Activated T-helper 1 cell treated with Interleukin-2 at 50 U/mL for 16 hours (primary cell): ENCODE measurements around the gene CCSER2.
"Not testable (repeated sequence)": the region's sequence is repeated elsewhere in the genome, so short reads cannot be mapped to it uniquely, and the experiment has no call there.

Source experiments
- DNase-seq: peaks from one replicate; pipeline ENCODE4 v3.0.0-alpha.2; 2020; ENCODE audit warnings: low read depth

The CCSER2 gene

GRCh38 chr10:84452003-84452402 is 123.6 kb downstream of the CCSER2 start:
- DNase-seq = no peak

GRCh38 chr10:84453303-84453702 is 124.9 kb downstream of the CCSER2 start:
- no peak for DNase-seq

GRCh38 chr10:84456126-84456525 is 127.7 kb downstream of the CCSER2 start:
- DNase-seq = no peak

- DNase-seq = no peak
Observed at GRCh38 chr10:84460520-84460919, 132.1 kb downstream of the CCSER2 start.

- DNase-seq = no peak
Observed at GRCh38 chr10:84469470-84469869, 141.1 kb downstream of the CCSER2 start.

GRCh38 chr10:84473136-84473535 is 144.7 kb downstream of the CCSER2 start:
- no peak for DNase-seq

GRCh38 chr10:84477398-84478128 is 149.2 kb downstream of the CCSER2 start:
- DNase-seq = no peak

- DNase-seq = no peak
Observed at GRCh38 chr10:84478151-84478550, 149.8 kb downstream of the CCSER2 start.

- no peak for DNase-seq
Observed at GRCh38 chr10:84478679-84479078, 150.3 kb downstream of the CCSER2 start.

GRCh38 chr10:84484541-84484940 is 156.2 kb downstream of the CCSER2 start:
- DNase-seq = no peak

- DNase-seq = no peak
Observed at GRCh38 chr10:84493361-84493760, 165.0 kb downstream of the CCSER2 start.

- no peak for DNase-seq
Observed at GRCh38 chr10:84493951-84494848, 165.8 kb downstream of the CCSER2 start.

- DNase-seq = no peak
Observed at GRCh38 chr10:84494849-84495180, 166.4 kb downstream of the CCSER2 start.

- no peak for DNase-seq
Observed at GRCh38 chr10:84497978-84498377, 169.6 kb downstream of the CCSER2 start.

GRCh38 chr10:84499039-84499438 is 170.7 kb downstream of the CCSER2 start:
- DNase-seq = not testable (repeated sequence)

GRCh38 chr10:84499846-84500245 is 171.5 kb downstream of the CCSER2 start:
- no peak for DNase-seq

GRCh38 chr10:84510121-84510520 is 181.7 kb downstream of the CCSER2 start:
- DNase-seq = no peak

GRCh38 chr10:84511106-84511505 is 182.7 kb downstream of the CCSER2 start:
- DNase-seq = no peak

GRCh38 chr10:84511709-84512285 is 183.4 kb downstream of the CCSER2 start:
- DNase-seq = no peak

GRCh38 chr10:84517554-84517953 is 189.2 kb downstream of the CCSER2 start:
- DNase-seq = no peak

GRCh38 chr10:84519235-84519634 is 190.8 kb downstream of the CCSER2 start:
- DNase-seq = no peak

GRCh38 chr10:84521013-84521412 is 192.6 kb downstream of the CCSER2 start:
- no peak for DNase-seq

GRCh38 chr10:84521468-84521867 is 193.1 kb downstream of the CCSER2 start:
- no peak for DNase-seq
